Activated CD4-positive, CD25-positive, alpha-beta regulatory T cell (primary cell): ENCODE results near the gene HSPB6.
"Not testable (repeated sequence)": the region's sequence is repeated elsewhere in the genome, so short reads cannot be mapped to it uniquely, and the experiment has no call there.

Source experiments
- DNase-seq, 4 experiments: peaks; one replicate each; lab custom pipeline; 2025; lab: John Stamatoyannopoulos, UW

Gene HSPB6

GRCh38 chr19:35731779-35732405 is 24.9 kb downstream of the HSPB6 start:
- no peak for DNase-seq

GRCh38 chr19:35731353-35731752 is 25.5 kb downstream of the HSPB6 start:
- no peak for DNase-seq

GRCh38 chr19:35730326-35730725 is 26.5 kb downstream of the HSPB6 start:
- no peak for DNase-seq

GRCh38 chr19:35729763-35730162 is 27.1 kb downstream of the HSPB6 start:
- no peak for DNase-seq

- DNase-seq = no peak
These were observed 27.8 kb downstream of the HSPB6 start for GRCh38 chr19:35729021-35729420.

GRCh38 chr19:35727956-35728706 is 28.7 kb downstream of the HSPB6 start:
- no peak for DNase-seq

- DNase-seq = no peak
These were observed 29.5 kb downstream of the HSPB6 start for GRCh38 chr19:35727053-35727955.

GRCh38 chr19:35725216-35725861 is 31.5 kb downstream of the HSPB6 start:
- no peak for DNase-seq

GRCh38 chr19:35724560-35724959 is 32.3 kb downstream of the HSPB6 start:
- DNase-seq = no peak

- not testable (repeated sequence) for DNase-seq
These were observed 32.7 kb downstream of the HSPB6 start for GRCh38 chr19:35724132-35724531.

- no peak for DNase-seq
These were observed 33.2 kb downstream of the HSPB6 start for GRCh38 chr19:35723671-35724070.

- no peak for DNase-seq
These were observed 33.9 kb downstream of the HSPB6 start for GRCh38 chr19:35722897-35723296.

- DNase-seq = no peak
These were observed 34.4 kb downstream of the HSPB6 start for GRCh38 chr19:35722461-35722860.

- DNase-seq = no peak
These were observed 35.5 kb downstream of the HSPB6 start for GRCh38 chr19:35721374-35721773.

GRCh38 chr19:35720648-35721047 is 36.2 kb downstream of the HSPB6 start:
- no peak for DNase-seq

- no peak for DNase-seq
These were observed 36.7 kb downstream of the HSPB6 start for GRCh38 chr19:35720163-35720524.

- no peak for DNase-seq
These were observed 37.2 kb downstream of the HSPB6 start for GRCh38 chr19:35719402-35720162.

- DNase-seq = peak in 3 of 4 experiments; percentile 23 to 44 (median 28)
These were observed 38.3 kb downstream of the HSPB6 start for GRCh38 chr19:35718345-35719041.

- DNase-seq = peak in 2 of 4 experiments; percentile 91 to 92
These were observed 39.0 kb downstream of the HSPB6 start, which contains the start of gene KMT2B for GRCh38 chr19:35717665-35718344. Gene KMT2B, plus strand, starts transcription at chr19:35718003. Its CDS starts 16 bp downstream, at chr19:35718019.
